A673 (cell line): ENCODE results near the gene GPR21. TPM values are rescaled to one million over a fixed set of nuclear protein-coding genes. Genes with fewer than 3 reads are reported as not detected.

Experiments
- BruUV-seq: library from RNA; stranded (reverse); fragments of 400-500 nt; replicated peaks from 2 replicates; lab custom pipeline; 2021; lab: Mats Ljungman, UMichigan
- CTCF ChIA-PET: fragments of 300-600 bp; sonication (Branson Sonifier 250); formaldehyde crosslinking; loops from one replicate; lab custom pipeline; 2022; ENCODE audit warnings: antibody characterized with exemption; lab: Charles Lee
- POLR2A ChIA-PET: fragments of 300-600 bp; sonication (Branson Sonifier 250); formaldehyde crosslinking; loops from one replicate; lab custom pipeline; 2022; ENCODE audit warnings: antibody characterized with exemption; ENCODE audit not compliant: low non-redundant PET; lab: Charles Lee
- DNase-seq: peaks from one replicate; pipeline ENCODE4 v3.0.0-alpha.2; 2015; ENCODE audit warnings: low spot score
- H3K27ac ChIP-seq: fragments of 200-600 bp; sonication (generic); 2 replicates; pipeline ENCODE4 v1.5.1; 2016; ENCODE audit warnings: mixed run types, low read depth, mild to moderate bottlenecking, mixed read lengths, antibody characterized with exemption, low read length; ENCODE audit not compliant: poor library complexity, severe bottlenecking
- H3K27me3 ChIP-seq: fragments of 200-600 bp; sonication (generic); replicated peaks from 2 replicates; pipeline ENCODE4 v1.6.1; 2017; ENCODE audit warnings: mixed run types, low read depth, mild to moderate bottlenecking, mixed read lengths, antibody characterized with exemption, low read length; ENCODE audit not compliant: insufficient read depth, poor library complexity
- H3K36me3 ChIP-seq: fragments of 200-600 bp; sonication (generic); 2 replicates; pipeline ENCODE4 v1.6.1; 2016; ENCODE audit warnings: mixed run types, mild to moderate bottlenecking, mixed read lengths, antibody characterized with exemption, low read length; ENCODE audit not compliant: insufficient read depth, poor library complexity, severe bottlenecking
- H3K4me1 ChIP-seq: fragments of 200-600 bp; sonication (generic); 2 replicates; pipeline ENCODE4 v1.6.1; 2017; ENCODE audit warnings: mixed run types, mild to moderate bottlenecking, mixed read lengths, antibody characterized with exemption, low read length; ENCODE audit not compliant: insufficient read depth, poor library complexity, severe bottlenecking
- H3K4me3 ChIP-seq: fragments of 200-600 bp; sonication (generic); 2 replicates; pipeline ENCODE4 v1.5.1; 2016; ENCODE audit warnings: low read depth, mixed run types, mild to moderate bottlenecking, mixed read lengths, low read length; ENCODE audit not compliant: poor library complexity, severe bottlenecking
- H3K9me3 ChIP-seq: fragments of 200-600 bp; sonication (generic); 2 replicates; pipeline ENCODE4 v1.6.1; 2016; ENCODE audit warnings: mixed run types, low read depth, mild to moderate bottlenecking, mixed read lengths, antibody characterized with exemption, low read length; ENCODE audit not compliant: poor library complexity, severe bottlenecking
- CTCF ChIP-seq: fragments of 300-800, 200-600 bp; sonication (generic); conservative IDR thresholded peaks from 2 replicates; pipeline ENCODE4 v1.5.1; 2017; ENCODE audit warnings: low read depth, mild to moderate bottlenecking, antibody characterized with exemption, low read length, moderate library complexity, mixed read lengths
- EZH2 ChIP-seq: fragments of 200-600 bp; sonication (generic); IDR thresholded peaks from 2 replicates; pipeline ENCODE4 v1.6.1; 2017; ENCODE audit warnings: borderline replicate concordance, low read depth, mild to moderate bottlenecking, mixed read lengths, antibody characterized with exemption, low read length; ENCODE audit not compliant: poor library complexity, severe bottlenecking
- intact Hi-C: fragments of 100-400 bp; cut with micrococcal nuclease; formaldehyde crosslinking; loops from one replicate; pipeline ENCODE4 v1.10.0; 2022; ENCODE audit not compliant: unreplicated experiment
- total RNA-seq: library from RNA; stranded (reverse); gene quantifications from 2 replicates; pipeline ENCODE4 v1.2.3, GENCODE V29; 2021

GPR21 gene
- total RNA-seq, 1 experiment from 2014 or later = not detected

- no peak for TF ChIP-seq EZH2
- TF ChIP-seq CTCF = no peak
- ChIA-PET CTCF (no interaction called here), POLR2A (no interaction called here)
- Histone ChIP-seq H3K27me3 (no peaks in the 10 kb centered on the region), H3K36me3 (peaks cover 4% of the 10 kb centered on the region), H3K9me3 (no peaks in the 10 kb centered on the region), H3K4me1 (peaks cover 8% of the 10 kb centered on the region), H3K27ac (no peak overlapping the region), H3K4me3 (no peak overlapping the region)
- no TSS peak for BruUV-seq
- intact Hi-C loops = no loop called here
- no peak for DNase-seq
These were observed 26.2 kb downstream of the GPR21 start for GRCh38 chr9:123059472-123060220.

- ChIA-PET CTCF (no interaction called here), POLR2A (no interaction called here)
- Histone ChIP-seq H3K36me3 (peaks cover 15% of the 10 kb centered on the region), H3K27ac (no peak overlapping the region), H3K4me3 (no peak overlapping the region), H3K27me3 (no peaks in the 10 kb centered on the region), H3K9me3 (no peaks in the 10 kb centered on the region), H3K4me1 (peaks cover 12% of the 10 kb centered on the region)
- DNase-seq = no peak
- no peak for TF ChIP-seq EZH2
- BruUV-seq = no TSS peak
- intact Hi-C loops = no loop called here
These were observed 27.7 kb downstream of the GPR21 start for GRCh38 chr9:123061216-123061615.

GRCh38 chr9:123062351-123063176 lies 29.1 kb downstream of the GPR21 start:
- no peak for TF ChIP-seq EZH2
- TF ChIP-seq CTCF = no peak
- no peak for DNase-seq
- H3K27me3 ChIP-seq = no peaks in the 10 kb centered on the region
- H3K9me3 ChIP-seq = no peaks in the 10 kb centered on the region
- no TSS peak for BruUV-seq
- intact Hi-C loops = no loop called here
- ChIA-PET POLR2A (no interaction called here), CTCF (no interaction called here)
- H3K4me3 ChIP-seq = no peak overlapping the region
- H3K27ac ChIP-seq = no peak overlapping the region
- H3K4me1 ChIP-seq = peaks cover 12% of the 10 kb centered on the region
- peaks cover 27% of the 10 kb centered on the region for H3K36me3 ChIP-seq
